Activated T-helper 17 cell treated with anti-CD3 and anti-CD28 coated beads, Interleukin-2, amount 50 U/mL, for 72 hours (primary cell): Measurements from ENCODE around the gene KLHL29. TPM values are rescaled to one million over a fixed set of nuclear protein-coding genes. Genes with fewer than 3 reads are reported as not detected.

Experiments
- ATAC-seq: fragments of 150-1000 bp; cut with Tn5 transposase; replicated peaks from 2 replicates; pipeline ENCODE4 v1.10.0; 2021; ENCODE audit warnings: mild to moderate bottlenecking, moderate library complexity
- H3K27ac Mint-ChIP-seq: one replicate; pipeline ENCODE4 v1.8.0; 2022; ENCODE audit warnings: mixed read lengths
- H3K27me3 Mint-ChIP-seq: one replicate; pipeline ENCODE4 v1.8.0; 2022; ENCODE audit warnings: mixed read lengths
- H3K36me3 Mint-ChIP-seq: one replicate; pipeline ENCODE4 v1.8.0; 2022; ENCODE audit warnings: low read depth, mild to moderate bottlenecking, mixed read lengths
- H3K4me1 Mint-ChIP-seq: one replicate; pipeline ENCODE4 v1.8.0; 2022; ENCODE audit warnings: mixed read lengths
- H3K4me3 Mint-ChIP-seq: one replicate; pipeline ENCODE4 v1.8.0; 2022; ENCODE audit warnings: mild to moderate bottlenecking, mixed read lengths
- H3K9me3 Mint-ChIP-seq: one replicate; pipeline ENCODE4 v1.8.0; 2022; ENCODE audit warnings: mixed read lengths
- total RNA-seq, 2 donors: library from RNA; stranded (reverse); gene quantifications; one replicate each; pipeline ENCODE4 v1.2.3, GENCODE V29; 2022

The KLHL29 gene
- total RNA-seq, 2 donors from 2014 or later = 0.26 to 0.56 TPM

- no peaks in the 10 kb centered on the region for H3K36me3 Mint-ChIP-seq
- ATAC-seq = no peak
Measured at GRCh38 chr2:23606196-23606595, 221.2 kb downstream of the KLHL29 start.

GRCh38 chr2:23606968-23607367 is 222.0 kb downstream of the KLHL29 start:
- peaks cover 14% of the 10 kb centered on the region for H3K27me3 Mint-ChIP-seq
- no peak overlapping the region for H3K27ac Mint-ChIP-seq
- H3K4me3 Mint-ChIP-seq = no peak overlapping the region
- no peaks in the 10 kb centered on the region for H3K4me1 Mint-ChIP-seq
- peak; percentile 64 for ATAC-seq
- H3K9me3 Mint-ChIP-seq = peaks cover 11% of the 10 kb centered on the region
- H3K36me3 Mint-ChIP-seq = no peaks in the 10 kb centered on the region

More at GRCh38 chr2:23606196-23606595, 221.2 kb downstream of the KLHL29 start:
- Mint-ChIP-seq H3K27ac (no peak overlapping the region), H3K9me3 (peaks cover 3% of the 10 kb centered on the region), H3K4me1 (no peaks in the 10 kb centered on the region), H3K27me3 (peaks cover 12% of the 10 kb centered on the region), H3K4me3 (no peak overlapping the region)

- ATAC-seq = no peak
- no peak overlapping the region for H3K4me3 Mint-ChIP-seq
- H3K27me3 Mint-ChIP-seq = peaks cover 15% of the 10 kb centered on the region
- peaks cover 12% of the 10 kb centered on the region for H3K9me3 Mint-ChIP-seq
- H3K4me1 Mint-ChIP-seq = no peaks in the 10 kb centered on the region
- H3K27ac Mint-ChIP-seq = no peak overlapping the region
- H3K36me3 Mint-ChIP-seq = no peaks in the 10 kb centered on the region
Measured at GRCh38 chr2:23607925-23608324, 222.9 kb downstream of the KLHL29 start.

- ATAC-seq = no peak
- H3K36me3 Mint-ChIP-seq = no peaks in the 10 kb centered on the region
- no peaks in the 10 kb centered on the region for H3K4me1 Mint-ChIP-seq
- peaks cover 12% of the 10 kb centered on the region for H3K9me3 Mint-ChIP-seq
- H3K4me3 Mint-ChIP-seq = no peak overlapping the region
- H3K27me3 Mint-ChIP-seq = peaks cover 15% of the 10 kb centered on the region
- H3K27ac Mint-ChIP-seq = no peak overlapping the region
Measured at GRCh38 chr2:23609254-23609653, 224.3 kb downstream of the KLHL29 start.

- Mint-ChIP-seq H3K4me1 (no peaks in the 10 kb centered on the region), H3K9me3 (peaks cover 12% of the 10 kb centered on the region), H3K27ac (no peak overlapping the region), H3K27me3 (peaks cover 15% of the 10 kb centered on the region), H3K36me3 (no peaks in the 10 kb centered on the region), H3K4me3 (no peak overlapping the region)
- no peak for ATAC-seq
Measured at GRCh38 chr2:23611839-23612238, 226.9 kb downstream of the KLHL29 start.

GRCh38 chr2:23614701-23615100 is 229.7 kb downstream of the KLHL29 start:
- no peaks in the 10 kb centered on the region for H3K36me3 Mint-ChIP-seq
- ATAC-seq = no peak
- H3K27ac Mint-ChIP-seq = no peak overlapping the region
- no peaks in the 10 kb centered on the region for H3K4me1 Mint-ChIP-seq
- peaks cover 12% of the 10 kb centered on the region for H3K9me3 Mint-ChIP-seq
- H3K4me3 Mint-ChIP-seq = no peak overlapping the region
- peaks cover 7% of the 10 kb centered on the region for H3K27me3 Mint-ChIP-seq

GRCh38 chr2:23615216-23616020 is 230.4 kb downstream of the KLHL29 start:
- H3K4me3 Mint-ChIP-seq = no peak overlapping the region
- H3K36me3 Mint-ChIP-seq = no peaks in the 10 kb centered on the region
- no peaks in the 10 kb centered on the region for H3K4me1 Mint-ChIP-seq
- no peak overlapping the region for H3K27ac Mint-ChIP-seq
- H3K9me3 Mint-ChIP-seq = peaks cover 10% of the 10 kb centered on the region
- peaks cover 4% of the 10 kb centered on the region for H3K27me3 Mint-ChIP-seq
- ATAC-seq = no peak

GRCh38 chr2:23616630-23617029 is 231.7 kb downstream of the KLHL29 start:
- Mint-ChIP-seq H3K27ac (no peak overlapping the region), H3K36me3 (no peaks in the 10 kb centered on the region), H3K9me3 (peaks cover 5% of the 10 kb centered on the region), H3K27me3 (peaks cover 4% of the 10 kb centered on the region), H3K4me3 (no peak overlapping the region), H3K4me1 (no peaks in the 10 kb centered on the region)
- ATAC-seq = no peak

GRCh38 chr2:23617167-23617810 is 232.3 kb downstream of the KLHL29 start:
- H3K27me3 Mint-ChIP-seq = no peaks in the 10 kb centered on the region
- H3K27ac Mint-ChIP-seq = no peak overlapping the region
- no peak for ATAC-seq
- no peaks in the 10 kb centered on the region for H3K9me3 Mint-ChIP-seq
- H3K4me3 Mint-ChIP-seq = no peak overlapping the region
- H3K36me3 Mint-ChIP-seq = no peaks in the 10 kb centered on the region
- H3K4me1 Mint-ChIP-seq = no peaks in the 10 kb centered on the region

- H3K9me3 Mint-ChIP-seq = no peaks in the 10 kb centered on the region
- H3K36me3 Mint-ChIP-seq = no peaks in the 10 kb centered on the region
- H3K4me3 Mint-ChIP-seq = no peak overlapping the region
- ATAC-seq = no peak
- no peak overlapping the region for H3K27ac Mint-ChIP-seq
- H3K27me3 Mint-ChIP-seq = no peaks in the 10 kb centered on the region
- no peaks in the 10 kb centered on the region for H3K4me1 Mint-ChIP-seq
Measured at GRCh38 chr2:23617811-23618215, 232.8 kb downstream of the KLHL29 start.

GRCh38 chr2:23618265-23618664 is 233.3 kb downstream of the KLHL29 start:
- ATAC-seq = no peak
- Mint-ChIP-seq H3K4me1 (no peaks in the 10 kb centered on the region), H3K4me3 (no peak overlapping the region), H3K36me3 (no peaks in the 10 kb centered on the region), H3K9me3 (peaks cover under 1% of the 10 kb centered on the region), H3K27me3 (no peaks in the 10 kb centered on the region), H3K27ac (no peak overlapping the region)

GRCh38 chr2:23618794-23619530 is 234.0 kb downstream of the KLHL29 start:
- no peaks in the 10 kb centered on the region for H3K36me3 Mint-ChIP-seq
- H3K27ac Mint-ChIP-seq = no peak overlapping the region
- H3K4me3 Mint-ChIP-seq = no peak overlapping the region
- H3K27me3 Mint-ChIP-seq = peaks cover 5% of the 10 kb centered on the region
- no peaks in the 10 kb centered on the region for H3K4me1 Mint-ChIP-seq
- H3K9me3 Mint-ChIP-seq = peaks cover 6% of the 10 kb centered on the region
- no peak for ATAC-seq

- no peak overlapping the region for H3K27ac Mint-ChIP-seq
- no peak for ATAC-seq
- no peaks in the 10 kb centered on the region for H3K4me1 Mint-ChIP-seq
- H3K27me3 Mint-ChIP-seq = peaks cover 5% of the 10 kb centered on the region
- no peak overlapping the region for H3K4me3 Mint-ChIP-seq
- H3K9me3 Mint-ChIP-seq = peaks cover 12% of the 10 kb centered on the region
- H3K36me3 Mint-ChIP-seq = no peaks in the 10 kb centered on the region
Measured at GRCh38 chr2:23619941-23620340, 235.0 kb downstream of the KLHL29 start.

- Mint-ChIP-seq H3K4me1 (no peaks in the 10 kb centered on the region), H3K4me3 (no peak overlapping the region), H3K9me3 (peaks cover 12% of the 10 kb centered on the region), H3K27ac (no peak overlapping the region), H3K27me3 (peaks cover 5% of the 10 kb centered on the region), H3K36me3 (no peaks in the 10 kb centered on the region)
- no peak for ATAC-seq
Measured at GRCh38 chr2:23620841-23621341, 235.9 kb downstream of the KLHL29 start.
